Activated T-cell treated with anti-CD3 and anti-CD28 coated beads, Interleukin-2, amount 50 U/mL, for 72 hours (primary cell): ENCODE results near the gene CDK7. TPM values are rescaled to one million over a fixed set of nuclear protein-coding genes. Genes with fewer than 3 reads are reported as not detected.

Experiments used
- ATAC-seq, 2 donors: fragments of 150-1000 bp; cut with Tn5 transposase; replicated peaks in 1 of 2; 2 replicates each; pipeline ENCODE4 v1.10.0; 2021; ENCODE audit warnings: moderate library complexity in 2 of 2, mild to moderate bottlenecking in 1 of 2
- DNase-seq, 2 donors: peaks; one replicate each; pipeline ENCODE4 v3.0.0; 2021 to 2022; ENCODE audit warnings: mixed read lengths in 1 of 2
- H3K27ac Mint-ChIP-seq: one replicate; pipeline ENCODE4 v1.8.0; 2022; ENCODE audit warnings: mild to moderate bottlenecking, moderate library complexity, mixed read lengths
- H3K27me3 Mint-ChIP-seq: one replicate; pipeline ENCODE4 v1.8.0; 2022; ENCODE audit warnings: low read depth, mixed read lengths
- H3K36me3 Mint-ChIP-seq, 2 donors: one replicate each; pipeline ENCODE4 v1.8.0; 2022; ENCODE audit warnings: mixed read lengths in 2 of 2, mild to moderate bottlenecking in 1 of 2; ENCODE audit not compliant: insufficient read depth in 2 of 2
- H3K4me1 Mint-ChIP-seq: one replicate; pipeline ENCODE4 v1.8.0; 2022; ENCODE audit warnings: low read depth, mixed read lengths
- H3K4me3 Mint-ChIP-seq, 2 donors: one replicate each; pipeline ENCODE4 v1.8.0; 2022; ENCODE audit warnings: mild to moderate bottlenecking in 2 of 2, mixed read lengths in 2 of 2, moderate library complexity in 2 of 2
- H3K9me3 Mint-ChIP-seq, 2 donors: one replicate each; pipeline ENCODE4 v1.8.0; 2022; ENCODE audit warnings: mixed read lengths in 2 of 2
- total RNA-seq, 2 donors: library from RNA; stranded (reverse); gene quantifications; one replicate each; pipeline ENCODE4 v1.2.3, GENCODE V29; 2022

Gene CDK7
- total RNA-seq, 2 donors from 2014 or later, result 52.2 to 67.3 TPM

GRCh38 chr5:69312459-69313160, 77.9 kb downstream of the CDK7 start:
- ATAC-seq, result no peak
- Mint-ChIP-seq H3K4me3 (no peak overlapping the region), H3K4me1 (peaks cover 13% of the 10 kb centered on the region), H3K9me3 (peaks cover 5 to 6% of the 10 kb centered on the region in 2 donors), H3K36me3 (peaks cover 16 to 39% of the 10 kb centered on the region in 2 donors), H3K27me3 (no peaks in the 10 kb centered on the region), H3K27ac (no peak overlapping the region)
- DNase-seq, result no peak

- H3K36me3 Mint-ChIP-seq, result peaks cover 12 to 35% of the 10 kb centered on the region in 2 donors
- peaks cover 5% of the 10 kb centered on the region for H3K4me1 Mint-ChIP-seq
- no peak overlapping the region for H3K4me3 Mint-ChIP-seq
- H3K27ac Mint-ChIP-seq, result no peak overlapping the region
- no peaks in the 10 kb centered on the region for H3K27me3 Mint-ChIP-seq
- no peak for DNase-seq
- H3K9me3 Mint-ChIP-seq, result peaks cover 4 to 5% of the 10 kb centered on the region in 2 donors
- ATAC-seq, result no peak
These were observed 78.7 kb downstream of the CDK7 start for GRCh38 chr5:69313428-69313827.

GRCh38 chr5:69315972-69316371, 81.3 kb downstream of the CDK7 start:
- no peaks in the 10 kb centered on the region for H3K27me3 Mint-ChIP-seq
- H3K27ac Mint-ChIP-seq, result no peak overlapping the region
- H3K9me3 Mint-ChIP-seq, result no peaks in the 10 kb centered on the region
- no peak for DNase-seq
- no peaks in the 10 kb centered on the region for H3K4me1 Mint-ChIP-seq
- H3K36me3 Mint-ChIP-seq, result peaks cover 0 to 15% of the 10 kb centered on the region in 2 donors
- no peak for ATAC-seq
- no peak overlapping the region for H3K4me3 Mint-ChIP-seq

- Mint-ChIP-seq H3K27me3 (no peaks in the 10 kb centered on the region), H3K9me3 (no peaks in the 10 kb centered on the region), H3K36me3 (peaks cover 0 to 14% of the 10 kb centered on the region in 2 donors), H3K27ac (no peak overlapping the region), H3K4me1 (no peaks in the 10 kb centered on the region), H3K4me3 (no peak overlapping the region)
- no peak for DNase-seq
- no peak for ATAC-seq
These were observed 82.7 kb downstream of the CDK7 start for GRCh38 chr5:69317391-69317790.

GRCh38 chr5:69326365-69326764, 91.7 kb downstream of the CDK7 start:
- no peak for ATAC-seq
- Mint-ChIP-seq H3K36me3 (no peaks in the 10 kb centered on the region), H3K9me3 (no peaks in the 10 kb centered on the region), H3K27ac (no peak overlapping the region), H3K4me3 (no peak overlapping the region), H3K27me3 (no peaks in the 10 kb centered on the region), H3K4me1 (peaks cover 12% of the 10 kb centered on the region)
- DNase-seq, result no peak

Other genes starting within 250 kb of the CDK7 start
- 10 to 100 TPM; 31.7 to 37.0 TPM for gene SLC30A5, start 140.9 kb upstream of the CDK7 start, total RNA-seq
- gene CCNB1, start 67.7 kb upstream of the CDK7 start, total RNA-seq, result 100 to 1,000 TPM; 117 to 128 TPM
- gene CENPH, start 45.3 kb upstream of the CDK7 start, total RNA-seq, result 10 to 100 TPM; 47.3 to 49.6 TPM
- 10 to 100 TPM; 10.6 to 12.6 TPM for gene CCDC125, start 97.9 kb downstream of the CDK7 start, total RNA-seq
- 10 to 100 TPM; 56.9 to 64.4 TPM for gene AK6, start 134.6 kb downstream of the CDK7 start, total RNA-seq
- 10 to 100 TPM; 78.4 to 85.1 TPM for gene TAF9, start 134.6 kb downstream of the CDK7 start, total RNA-seq
- 10 to 100 TPM; 33.2 to 37.4 TPM for gene RAD17, start 134.9 kb downstream of the CDK7 start, total RNA-seq
- gene MARVELD2, start 180.2 kb downstream of the CDK7 start, total RNA-seq, result under 1 TPM; 0.74 to 0.76 TPM